ENCODE data around the gene GNB5.

DNA sequence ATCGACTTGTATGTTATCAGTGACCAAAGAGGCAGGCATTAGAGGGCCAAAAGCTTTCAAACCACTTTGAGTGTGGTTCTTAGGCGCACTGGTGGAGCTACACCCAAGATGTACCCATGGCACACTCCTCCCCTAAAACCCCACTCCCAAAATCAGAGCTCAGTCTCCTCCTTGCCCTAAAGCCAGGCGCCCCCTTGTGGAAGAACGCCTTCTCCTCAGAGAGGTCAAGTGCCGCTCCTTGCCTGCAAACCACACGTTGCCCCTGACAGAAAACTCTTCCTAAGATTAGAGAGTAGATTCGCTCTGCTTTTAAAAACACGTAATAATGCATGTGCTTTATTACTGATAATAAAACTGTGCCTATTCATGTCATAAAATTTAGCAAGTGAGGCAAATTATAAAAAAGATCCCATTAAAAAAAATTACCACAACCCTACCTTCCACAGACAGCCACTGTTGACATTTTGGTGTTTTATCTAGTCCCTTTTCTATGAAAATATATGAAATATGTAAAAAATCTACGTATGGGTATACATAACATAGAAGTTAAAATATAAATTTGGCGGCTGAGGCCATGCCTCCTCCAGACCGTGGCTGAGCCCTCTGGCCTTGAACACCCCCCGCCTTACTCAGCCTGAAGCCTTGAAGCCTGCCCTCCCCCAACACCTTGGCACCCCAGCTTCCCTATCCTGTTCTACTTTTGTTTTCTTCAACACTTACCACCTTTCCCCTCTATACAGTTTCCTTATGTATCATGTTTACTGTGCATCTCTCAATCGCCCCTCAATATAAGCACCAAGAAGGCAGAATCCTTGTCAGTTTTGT lies 112.1 kb downstream of the GNB5 start:
- TF ChIP-seq GATA2 (IDR thresholded peaks at IDR 0.05; ENCODE audit: low read depth, low read length), result no peak
- TF ChIP-seq GATA3 (IDR thresholded peaks at IDR 0.05; ENCODE audit: low read depth, low read length), result no peak

Measured in SH-SY5Y (cell line).